CD8-positive, alpha-beta memory T cell (primary cell): Measurements from ENCODE around the gene CYB5B. TPM values are rescaled to one million over a fixed set of nuclear protein-coding genes. Genes with fewer than 3 reads are reported as not detected.

Experiments
- CTCF ChIA-PET: fragments of 350-600 bp; sonication (Branson Sonifier 250); formaldehyde crosslinking; loops from one replicate; lab custom pipeline; 2021; ENCODE audit warnings: antibody characterized with exemption; lab: Charles Lee
- POLR2A ChIA-PET: fragments of 350-600 bp; sonication (Branson Sonifier 250); formaldehyde crosslinking; loops from one replicate; lab custom pipeline; 2021; ENCODE audit warnings: antibody characterized with exemption; lab: Charles Lee
- DNase-seq, 5 donors: peaks; one replicate each; pipeline versions ENCODE4 v3.0.0 to v3.0.0-alpha.2; 2020 to 2022; ENCODE audit warnings: mixed read lengths in 1 of 5
- H3K27ac ChIP-seq: one replicate; pipeline ENCODE4 v1.7.0; 2013; ENCODE audit warnings: low read depth, mild to moderate bottlenecking, low read length, moderate library complexity
- H3K27me3 ChIP-seq: 2 replicates; pipeline ENCODE4 v1.7.0; 2013; ENCODE audit warnings: low read length, mild to moderate bottlenecking; ENCODE audit not compliant: insufficient read depth, poor library complexity, severe bottlenecking
- H3K36me3 ChIP-seq: 2 replicates; pipeline ENCODE4 v1.7.0; 2013; ENCODE audit warnings: mild to moderate bottlenecking, low read length, moderate library complexity; ENCODE audit not compliant: insufficient read depth
- H3K4me1 ChIP-seq: 2 replicates; pipeline ENCODE4 v1.7.0; 2013; ENCODE audit warnings: mild to moderate bottlenecking, low read length, moderate library complexity; ENCODE audit not compliant: insufficient read depth
- H3K4me3 ChIP-seq: 2 replicates; pipeline ENCODE4 v1.7.0; 2013; ENCODE audit warnings: mild to moderate bottlenecking, low read length
- H3K9me3 ChIP-seq: 2 replicates; pipeline ENCODE4 v1.7.0; 2013; ENCODE audit warnings: mild to moderate bottlenecking, low read length
- H3K27ac Mint-ChIP-seq, 8 donors: one replicate each; pipeline ENCODE4 v1.8.0; 2020 to 2021; ENCODE audit warnings: mixed read lengths in 8 of 8, mild to moderate bottlenecking in 6 of 8, inconsistent platforms in 3 of 8, moderate library complexity in 3 of 8
- H3K27me3 Mint-ChIP-seq, 2 donors: one replicate each; pipeline ENCODE4 v1.8.0; 2020 to 2021; ENCODE audit warnings: mixed read lengths in 2 of 2, mild to moderate bottlenecking in 1 of 2, moderate library complexity in 1 of 2
- H3K36me3 Mint-ChIP-seq, 3 donors: one replicate each; pipeline ENCODE4 v1.8.0; 2020 to 2021; ENCODE audit warnings: mixed read lengths in 3 of 3, inconsistent platforms in 1 of 3, mild to moderate bottlenecking in 1 of 3
- H3K4me1 Mint-ChIP-seq, 3 donors: one replicate each; pipeline ENCODE4 v1.8.0; 2020 to 2021; ENCODE audit warnings: mixed read lengths in 3 of 3, inconsistent platforms in 1 of 3, mild to moderate bottlenecking in 1 of 3
- H3K4me3 Mint-ChIP-seq, 7 donors: one replicate each; pipeline ENCODE4 v1.8.0; 2020 to 2021; ENCODE audit warnings: mixed read lengths in 7 of 7, mild to moderate bottlenecking in 6 of 7, moderate library complexity in 4 of 7, inconsistent platforms in 2 of 7
- H3K9me3 Mint-ChIP-seq, 5 donors: one replicate each; pipeline ENCODE4 v1.8.0; 2020 to 2022; ENCODE audit warnings: mixed read lengths in 5 of 5, mild to moderate bottlenecking in 3 of 5, moderate library complexity in 2 of 5, inconsistent platforms in 1 of 5
- polyA plus RNA-seq: library from polyadenylated mRNA; unstranded; fragments of 300-500 nt; fragmentation: Illumina TruSeq; gene quantifications from one replicate; pipeline ENCODE4 v1.2.3, GENCODE V29; 2021
- total RNA-seq, 2 experiments: library from RNA; stranded (reverse); gene quantifications; one replicate each; pipeline ENCODE4 v1.2.3, GENCODE V29; 2021

The CYB5B gene
- total and polyA plus RNA-seq, 3 experiments from 2014 or later = 115 to 153 (median 152) TPM

GRCh38 chr16:69404275-69404805 lies 20.1 kb upstream of the CYB5B start:
- POLR2A ChIA-PET = no interaction called here

GRCh38 chr16:69405326-69405725 lies 19.1 kb upstream of the CYB5B start:
- H3K4me3 Mint-ChIP-seq = no peak overlapping the region
- DNase-seq = no peak

More at GRCh38 chr16:69404275-69404805, 20.1 kb upstream of the CYB5B start:
- H3K27ac Mint-ChIP-seq = no peak overlapping the region
- no peaks in the 10 kb centered on the region for H3K4me1 Mint-ChIP-seq
- Histone ChIP-seq H3K9me3 (no peaks in the 10 kb centered on the region), H3K27me3 (no peaks in the 10 kb centered on the region), H3K27ac (no peak overlapping the region), H3K4me1 (no peaks in the 10 kb centered on the region), H3K4me3 (no peak overlapping the region), H3K36me3 (no peaks in the 10 kb centered on the region)
- no peak for DNase-seq
- peaks cover 2 to 3% of the 10 kb centered on the region in 2 donors for H3K27me3 Mint-ChIP-seq
- H3K36me3 Mint-ChIP-seq = no peaks in the 10 kb centered on the region
- H3K9me3 Mint-ChIP-seq = no peaks in the 10 kb centered on the region
- CTCF ChIA-PET = interaction anchor here (1.0 to 1.1 kb wide), 2 partner anchors 8 to 350 kb away, joined by 3 to 4 read pairs; partner anchors contain the start of gene NOB1
- no peak overlapping the region for H3K4me3 Mint-ChIP-seq

DNA sequence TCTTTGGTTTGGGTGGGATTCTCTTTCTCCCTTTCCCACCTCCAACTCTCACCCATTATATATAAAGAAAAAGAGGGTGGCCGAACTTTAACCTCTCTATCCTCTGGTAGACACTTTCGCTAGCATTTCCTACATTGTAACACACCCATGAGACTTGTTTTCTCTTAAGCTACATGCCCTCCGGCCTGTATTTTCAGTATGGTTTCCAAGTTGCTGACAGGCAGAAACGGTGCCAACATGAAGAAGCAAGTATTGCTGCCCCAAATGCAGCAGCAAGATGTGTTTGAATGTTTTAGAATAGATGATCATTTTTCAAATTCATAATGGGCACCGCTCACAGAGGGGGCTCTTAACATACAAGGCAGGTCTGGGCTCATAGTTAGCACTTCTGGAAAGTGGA lies 18.7 kb upstream of the CYB5B start:
- Mint-ChIP-seq H3K4me3 (no peak overlapping the region), H3K27me3 (peaks cover 0 to 3% of the 10 kb centered on the region in 2 donors), H3K36me3 (no peaks in the 10 kb centered on the region), H3K4me1 (peaks cover 0 to 3% (median 0%) of the 10 kb centered on the region in 3 donors), H3K9me3 (no peaks in the 10 kb centered on the region), H3K27ac (no peak overlapping the region)
- Histone ChIP-seq H3K9me3 (no peaks in the 10 kb centered on the region), H3K27me3 (no peaks in the 10 kb centered on the region), H3K4me3 (no peak overlapping the region), H3K27ac (no peak overlapping the region), H3K4me1 (no peaks in the 10 kb centered on the region), H3K36me3 (no peaks in the 10 kb centered on the region)
- CTCF ChIA-PET = no interaction called here
- POLR2A ChIA-PET = no interaction called here
- no peak for DNase-seq

More at GRCh38 chr16:69405326-69405725, 19.1 kb upstream of the CYB5B start:
- Mint-ChIP-seq H3K4me1 (no peaks in the 10 kb centered on the region), H3K36me3 (no peaks in the 10 kb centered on the region), H3K9me3 (no peaks in the 10 kb centered on the region), H3K27me3 (peaks cover 0 to 3% of the 10 kb centered on the region in 2 donors), H3K27ac (no peak overlapping the region)
- Histone ChIP-seq H3K36me3 (no peaks in the 10 kb centered on the region), H3K27me3 (no peaks in the 10 kb centered on the region), H3K4me3 (no peak overlapping the region), H3K27ac (no peak overlapping the region), H3K9me3 (no peaks in the 10 kb centered on the region), H3K4me1 (no peaks in the 10 kb centered on the region)
- CTCF ChIA-PET = interaction anchor here (1.1 kb wide), 1 partner anchor 9 kb away, joined by 4 read pairs; no protein-coding TSS in a partner anchor
- POLR2A ChIA-PET = no interaction called here

DNA sequence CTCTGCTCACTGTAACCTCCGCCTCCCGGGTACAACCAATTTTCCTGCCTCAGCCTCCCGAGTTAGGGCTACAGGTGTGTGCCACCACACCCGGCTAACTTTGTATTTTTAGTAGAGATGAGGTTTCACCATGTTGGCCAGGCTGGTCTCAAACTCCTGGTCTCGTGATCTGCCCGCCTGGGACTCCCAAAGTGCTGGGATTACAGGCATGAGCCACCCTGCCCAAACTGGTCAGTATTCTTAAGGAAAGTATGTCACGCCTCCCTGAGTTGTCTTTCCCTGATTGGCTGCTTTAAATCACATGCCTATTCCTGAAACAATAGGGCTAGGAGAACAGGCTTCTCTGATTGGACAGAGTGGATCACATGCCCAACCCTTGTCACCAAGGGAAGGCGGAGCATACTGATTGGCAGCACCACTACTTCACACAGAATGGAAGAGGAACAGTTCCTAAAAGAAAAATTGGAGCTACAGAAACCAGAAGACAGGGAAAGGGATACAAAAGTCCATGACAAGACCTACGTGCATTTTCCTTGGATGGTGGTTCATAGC lies 17.6 kb upstream of the CYB5B start:
- H3K27ac Mint-ChIP-seq = no peak overlapping the region
- Histone ChIP-seq H3K27ac (no peak overlapping the region), H3K27me3 (no peaks in the 10 kb centered on the region), H3K9me3 (no peaks in the 10 kb centered on the region), H3K36me3 (no peaks in the 10 kb centered on the region), H3K4me1 (no peaks in the 10 kb centered on the region), H3K4me3 (no peak overlapping the region)
- H3K4me1 Mint-ChIP-seq = peaks cover 0 to 3% (median 0%) of the 10 kb centered on the region in 3 donors
- H3K4me3 Mint-ChIP-seq = no peak overlapping the region
- CTCF ChIA-PET = interaction anchor here (2.2 kb wide), 1 partner anchor 11 kb away, joined by 11 read pairs; no protein-coding TSS in a partner anchor
- POLR2A ChIA-PET = no interaction called here
- no peaks in the 10 kb centered on the region for H3K36me3 Mint-ChIP-seq
- DNase-seq = no peak
- H3K27me3 Mint-ChIP-seq = peaks cover 0 to 3% of the 10 kb centered on the region in 2 donors
- H3K9me3 Mint-ChIP-seq = no peaks in the 10 kb centered on the region

- Mint-ChIP-seq H3K27ac (no peak overlapping the region), H3K36me3 (no peaks in the 10 kb centered on the region), H3K4me1 (peaks cover 0 to 3% (median 0%) of the 10 kb centered on the region in 3 donors), H3K9me3 (no peaks in the 10 kb centered on the region), H3K4me3 (no peak overlapping the region), H3K27me3 (peaks cover 0 to 3% of the 10 kb centered on the region in 2 donors)
- no peak overlapping the region for H3K4me3 ChIP-seq
- no peaks in the 10 kb centered on the region for H3K4me1 ChIP-seq
- ChIA-PET POLR2A (no interaction called here), CTCF (interaction anchor here (2.2 kb wide), 1 partner anchor 12 kb away, joined by 11 read pairs; no protein-coding TSS in a partner anchor)
- H3K27me3 ChIP-seq = no peaks in the 10 kb centered on the region
- H3K36me3 ChIP-seq = no peaks in the 10 kb centered on the region
- DNase-seq = no peak
- H3K27ac ChIP-seq = no peak overlapping the region
- H3K9me3 ChIP-seq = no peaks in the 10 kb centered on the region
Observed at GRCh38 chr16:69407702-69408323, 16.6 kb upstream of the CYB5B start.

DNA sequence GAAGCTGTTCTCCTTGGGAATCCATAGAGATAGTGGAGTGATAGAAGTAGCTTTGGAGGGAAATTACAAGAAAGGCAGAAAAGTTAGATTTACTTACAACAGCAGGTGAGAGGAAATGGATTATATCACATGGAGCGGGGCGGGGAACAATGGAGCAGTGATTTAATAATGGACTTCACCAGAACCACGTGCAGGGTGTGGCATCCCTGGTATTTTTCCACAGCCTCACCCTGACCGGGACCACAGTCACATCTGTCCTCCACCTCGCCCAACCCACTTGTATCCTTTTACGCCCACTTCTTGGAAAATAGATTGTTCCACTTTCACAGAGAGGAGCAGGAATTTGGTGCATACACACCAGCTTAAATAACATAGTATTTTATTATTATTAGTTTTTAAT lies 15.9 kb upstream of the CYB5B start:
- Histone ChIP-seq H3K27ac (no peak overlapping the region), H3K36me3 (no peaks in the 10 kb centered on the region), H3K4me3 (no peak overlapping the region), H3K27me3 (no peaks in the 10 kb centered on the region), H3K9me3 (no peaks in the 10 kb centered on the region), H3K4me1 (no peaks in the 10 kb centered on the region)
- no peak for DNase-seq
- no peak overlapping the region for H3K4me3 Mint-ChIP-seq
- peaks cover 0 to 3% (median 0%) of the 10 kb centered on the region in 3 donors for H3K4me1 Mint-ChIP-seq
- peaks cover 0 to 3% of the 10 kb centered on the region in 2 donors for H3K27me3 Mint-ChIP-seq
- H3K36me3 Mint-ChIP-seq = no peaks in the 10 kb centered on the region
- POLR2A ChIA-PET = no interaction called here
- H3K9me3 Mint-ChIP-seq = no peaks in the 10 kb centered on the region
- H3K27ac Mint-ChIP-seq = no peak overlapping the region
- CTCF ChIA-PET = interaction anchor here (2.2 kb wide), 1 partner anchor 13 kb away, joined by 11 read pairs; no protein-coding TSS in a partner anchor

- Mint-ChIP-seq H3K4me1 (peaks cover 0 to 3% (median 0%) of the 10 kb centered on the region in 3 donors), H3K4me3 (no peak overlapping the region), H3K36me3 (no peaks in the 10 kb centered on the region), H3K27me3 (peaks cover 0 to 3% of the 10 kb centered on the region in 2 donors), H3K9me3 (no peaks in the 10 kb centered on the region), H3K27ac (no peak overlapping the region)
- H3K27me3 ChIP-seq = no peaks in the 10 kb centered on the region
- DNase-seq = no peak
- no peaks in the 10 kb centered on the region for H3K4me1 ChIP-seq
- no peak overlapping the region for H3K4me3 ChIP-seq
- H3K27ac ChIP-seq = no peak overlapping the region
- H3K36me3 ChIP-seq = no peaks in the 10 kb centered on the region
- CTCF ChIA-PET = interaction anchor here (1.6 kb wide), 1 partner anchor 14 kb away, joined by 8 read pairs; no protein-coding TSS in a partner anchor
- POLR2A ChIA-PET = no interaction called here
- no peaks in the 10 kb centered on the region for H3K9me3 ChIP-seq
Observed at GRCh38 chr16:69410219-69410990, 14.0 kb upstream of the CYB5B start.
